HEK293 (cell line): Measurements from ENCODE around the gene MSH2.

Experiments used
- CTCF ChIA-PET: fragments of 350-600 bp; formaldehyde crosslinking; extraction: SDS; loops from one replicate; lab custom pipeline; 2021; ENCODE audit warnings: antibody characterized with exemption; lab: Yijun Ruan, JAX
- POLR2A ChIA-PET: fragments of 300-600 bp; formaldehyde crosslinking; extraction: SDS; loops from one replicate; lab custom pipeline; 2020; ENCODE audit warnings: antibody characterized with exemption, inconsistent platforms; lab: Yijun Ruan, JAX
- H3K27ac ChIP-seq: fragments of 200-500 bp; sonication (Bioruptor generic); 2 replicates; pipeline ENCODE4 v1.5.1; 2014; ENCODE audit warnings: low read depth, low read length, control low read depth, inconsistent platforms; ENCODE audit errors: extremely low read depth
- H3K36me3 ChIP-seq, 2 experiments: fragments of 200-500 bp in 1 of 2; sonication (Bioruptor generic) in 1 of 2; 1 replicate in 1 of 2; 2 replicates in 1 of 2; pipeline ENCODE4 v1.5.1; 2014 to 2017; ENCODE audit warnings: inconsistent platforms in 2 of 2, low read length in 2 of 2; ENCODE audit not compliant: control insufficient read depth in 2 of 2, insufficient read depth in 1 of 2
- H3K4me1 ChIP-seq: fragments of 200-500 bp; sonication (Bioruptor generic); 2 replicates; pipeline ENCODE4 v1.5.1; 2014; ENCODE audit warnings: mild to moderate bottlenecking, low read length, inconsistent platforms; ENCODE audit not compliant: control insufficient read depth, insufficient read depth
- H3K4me3 ChIP-seq: 2 replicates; pipeline ENCODE4 v1.5.1; 2011; ENCODE audit warnings: low read depth, mild to moderate bottlenecking, control low read depth, low read length, moderate library complexity
- H3K9me3 ChIP-seq: fragments of 200-500 bp; sonication (Bioruptor generic); 2 replicates; pipeline ENCODE4 v1.5.1; 2014; ENCODE audit warnings: low read depth, low read length, inconsistent platforms; ENCODE audit not compliant: control insufficient read depth, insufficient read depth
- EGR2 ChIP-seq: fragments of 450-650 bp; formaldehyde crosslinking; IDR thresholded peaks from 2 replicates; pipeline ENCODE4 v1.5.1; 2016; ENCODE audit warnings: low read depth, missing biosample characterization, missing genetic modification characterization
- SP3 ChIP-seq: fragments of 450-650 bp; formaldehyde crosslinking; IDR thresholded peaks from 2 replicates; pipeline ENCODE4 v1.5.1; 2016; ENCODE audit warnings: missing biosample characterization, missing genetic modification characterization
- TRIM28 ChIP-seq: IDR thresholded peaks from 2 replicates; pipeline ENCODE4 v1.6.1; 2011; ENCODE audit warnings: low read length, control low read depth, borderline replicate concordance
- ZFP69B ChIP-seq: fragments of 450-650 bp; formaldehyde crosslinking; IDR thresholded peaks from 2 replicates; pipeline ENCODE4 v1.5.1; 2016; ENCODE audit warnings: missing biosample characterization, missing genetic modification characterization
- ZNF133 ChIP-seq: fragments of 450-650 bp; formaldehyde crosslinking; IDR thresholded peaks from 2 replicates; pipeline ENCODE4 v1.5.1; 2016; ENCODE audit warnings: missing biosample characterization, missing genetic modification characterization
- ZNF146 ChIP-seq: fragments of 450-650 bp; formaldehyde crosslinking; IDR thresholded peaks from 2 replicates; pipeline ENCODE4 v1.5.1; 2016; ENCODE audit warnings: missing biosample characterization, missing genetic modification characterization
- ZNF404 ChIP-seq: fragments of 450-650 bp; formaldehyde crosslinking; IDR thresholded peaks from 2 replicates; pipeline ENCODE4 v1.5.1; 2017; ENCODE audit warnings: missing biosample characterization, missing genetic modification characterization
- ZNF521 ChIP-seq: fragments of 450-650 bp; formaldehyde crosslinking; IDR thresholded peaks from 2 replicates; pipeline ENCODE4 v1.5.1; 2017; ENCODE audit warnings: missing biosample characterization, mild to moderate bottlenecking, missing genetic modification characterization
- ZNF530 ChIP-seq: fragments of 450-650 bp; formaldehyde crosslinking; IDR thresholded peaks from 2 replicates; pipeline ENCODE4 v1.5.1; 2016; ENCODE audit warnings: low read depth, missing biosample characterization, missing genetic modification characterization
- ZNF544 ChIP-seq: fragments of 450-650 bp; formaldehyde crosslinking; IDR thresholded peaks from 2 replicates; pipeline ENCODE4 v1.5.0; 2017; ENCODE audit warnings: missing biosample characterization, missing genetic modification characterization
- ZNF549 ChIP-seq: fragments of 450-650 bp; IDR thresholded peaks from 2 replicates; pipeline ENCODE4 v1.5.1; 2018; ENCODE audit warnings: missing biosample characterization, missing genetic modification characterization, mild to moderate bottlenecking, inconsistent platforms, moderate library complexity
- ZNF639 ChIP-seq: fragments of 450-650 bp; formaldehyde crosslinking; IDR thresholded peaks from 2 replicates; pipeline ENCODE4 v1.5.1; 2016; ENCODE audit warnings: missing biosample characterization, missing genetic modification characterization
- ZNF707 ChIP-seq: fragments of 450-650 bp; formaldehyde crosslinking; IDR thresholded peaks from 2 replicates; pipeline ENCODE4 v1.5.1; 2016; ENCODE audit warnings: missing biosample characterization, missing genetic modification characterization
- ZNF776 ChIP-seq: fragments of 450-650 bp; formaldehyde crosslinking; IDR thresholded peaks from 2 replicates; pipeline ENCODE4 v1.5.0; 2017; ENCODE audit warnings: missing biosample characterization, missing genetic modification characterization, borderline replicate concordance
- ZNF777 ChIP-seq: fragments of 450-650 bp; formaldehyde crosslinking; IDR thresholded peaks from 2 replicates; pipeline ENCODE4 v1.5.1; 2017; ENCODE audit warnings: missing biosample characterization, missing genetic modification characterization, borderline replicate concordance
- ZXDB ChIP-seq: fragments of 450-650 bp; formaldehyde crosslinking; IDR thresholded peaks from 2 replicates; pipeline ENCODE4 v1.5.1; 2016; ENCODE audit warnings: missing biosample characterization, missing genetic modification characterization
- TF ChIP-seq, protein P1 (sequence below): fragments of 450-650 bp; formaldehyde crosslinking; IDR thresholded peaks from 2 replicates; pipeline ENCODE4 v1.5.1; 2016; ENCODE audit warnings: missing biosample characterization, missing genetic modification characterization
- TF ChIP-seq, protein P2 (sequence below): fragments of 450-650 bp; formaldehyde crosslinking; IDR thresholded peaks from 2 replicates; pipeline ENCODE4 v1.5.1; 2017; ENCODE audit warnings: missing biosample characterization, missing genetic modification characterization

Gene MSH2

GRCh38 chr2:47490406-47490805 is 87.5 kb downstream of the MSH2 start (continued):
- no peak for TF ChIP-seq EGR2 (tag by site-specific recombination)

- Histone ChIP-seq H3K4me3 (no peak overlapping the region), H3K27ac (no peak overlapping the region), H3K4me1 (no peaks in the 10 kb centered on the region), H3K9me3 (no peaks in the 10 kb centered on the region), H3K36me3 (no peaks in the 10 kb centered on the region)
- TF ChIP-seq ZNF639 (tag by site-specific recombination): no peak
- TF ChIP-seq ZNF776 (tag by site-specific recombination): no peak
- no peak for TF ChIP-seq ZNF544 (tag by site-specific recombination)
- TF ChIP-seq, protein P1, sequence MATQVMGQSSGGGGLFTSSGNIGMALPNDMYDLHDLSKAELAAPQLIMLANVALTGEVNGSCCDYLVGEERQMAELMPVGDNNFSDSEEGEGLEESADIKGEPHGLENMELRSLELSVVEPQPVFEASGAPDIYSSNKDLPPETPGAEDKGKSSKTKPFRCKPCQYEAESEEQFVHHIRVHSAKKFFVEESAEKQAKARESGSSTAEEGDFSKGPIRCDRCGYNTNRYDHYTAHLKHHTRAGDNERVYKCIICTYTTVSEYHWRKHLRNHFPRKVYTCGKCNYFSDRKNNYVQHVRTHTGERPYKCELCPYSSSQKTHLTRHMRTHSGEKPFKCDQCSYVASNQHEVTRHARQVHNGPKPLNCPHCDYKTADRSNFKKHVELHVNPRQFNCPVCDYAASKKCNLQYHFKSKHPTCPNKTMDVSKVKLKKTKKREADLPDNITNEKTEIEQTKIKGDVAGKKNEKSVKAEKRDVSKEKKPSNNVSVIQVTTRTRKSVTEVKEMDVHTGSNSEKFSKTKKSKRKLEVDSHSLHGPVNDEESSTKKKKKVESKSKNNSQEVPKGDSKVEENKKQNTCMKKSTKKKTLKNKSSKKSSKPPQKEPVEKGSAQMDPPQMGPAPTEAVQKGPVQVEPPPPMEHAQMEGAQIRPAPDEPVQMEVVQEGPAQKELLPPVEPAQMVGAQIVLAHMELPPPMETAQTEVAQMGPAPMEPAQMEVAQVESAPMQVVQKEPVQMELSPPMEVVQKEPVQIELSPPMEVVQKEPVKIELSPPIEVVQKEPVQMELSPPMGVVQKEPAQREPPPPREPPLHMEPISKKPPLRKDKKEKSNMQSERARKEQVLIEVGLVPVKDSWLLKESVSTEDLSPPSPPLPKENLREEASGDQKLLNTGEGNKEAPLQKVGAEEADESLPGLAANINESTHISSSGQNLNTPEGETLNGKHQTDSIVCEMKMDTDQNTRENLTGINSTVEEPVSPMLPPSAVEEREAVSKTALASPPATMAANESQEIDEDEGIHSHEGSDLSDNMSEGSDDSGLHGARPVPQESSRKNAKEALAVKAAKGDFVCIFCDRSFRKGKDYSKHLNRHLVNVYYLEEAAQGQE (tag by site-specific recombination): no peak
- POLR2A ChIA-PET: no interaction called here
- CTCF ChIA-PET: no interaction called here
Observed at GRCh38 chr2:47493317-47494035, 90.5 kb downstream of the MSH2 start.

- CTCF ChIA-PET: interaction anchor here (1.0 kb wide), 1 partner anchor 57 kb away, joined by 3 read pairs; no protein-coding TSS in a partner anchor
Observed at GRCh38 chr2:47494267-47495130, 91.5 kb downstream of the MSH2 start.

More at GRCh38 chr2:47494267-47495130, 91.5 kb downstream of the MSH2 start:
- POLR2A ChIA-PET: no interaction called here
- no peaks in the 10 kb centered on the region for H3K9me3 ChIP-seq
- no peaks in the 10 kb centered on the region for H3K4me1 ChIP-seq
- no peak overlapping the region for H3K4me3 ChIP-seq
- H3K27ac ChIP-seq: no peak overlapping the region
- no peaks in the 10 kb centered on the region for H3K36me3 ChIP-seq
- TF ChIP-seq ZNF404 (tag by site-specific recombination) (no peak), ZNF146 (tag by site-specific recombination) (no peak), ZXDB (no peak), ZNF549 (tag by site-specific recombination) (no peak), ZNF521 (tag by site-specific recombination) (no peak), ZNF530 (tag by site-specific recombination) (no peak), ZNF133 (tag by site-specific recombination) (no peak), ZNF707 (tag by site-specific recombination) (no peak), ZFP69B (tag by site-specific recombination) (no peak), ZNF777 (tag by site-specific recombination) (no peak), TRIM28 (no peak), SP3 (tag by site-specific recombination) (no peak)
- TF ChIP-seq, protein P2, sequence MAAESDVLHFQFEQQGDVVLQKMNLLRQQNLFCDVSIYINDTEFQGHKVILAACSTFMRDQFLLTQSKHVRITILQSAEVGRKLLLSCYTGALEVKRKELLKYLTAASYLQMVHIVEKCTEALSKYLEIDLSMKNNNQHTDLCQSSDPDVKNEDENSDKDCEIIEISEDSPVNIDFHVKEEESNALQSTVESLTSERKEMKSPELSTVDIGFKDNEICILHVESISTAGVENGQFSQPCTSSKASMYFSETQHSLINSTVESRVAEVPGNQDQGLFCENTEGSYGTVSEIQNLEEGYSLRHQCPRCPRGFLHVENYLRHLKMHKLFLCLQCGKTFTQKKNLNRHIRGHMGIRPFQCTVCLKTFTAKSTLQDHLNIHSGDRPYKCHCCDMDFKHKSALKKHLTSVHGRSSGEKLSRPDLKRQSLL (tag by site-specific recombination): no peak
